ENCODE results near the gene LGR6. TPM values are rescaled to one million over a fixed set of nuclear protein-coding genes. Genes with fewer than 3 reads are reported as not detected.

Gene LGR6
- total RNA-seq, 1 experiment from 2014 or later: 0.08 TPM

- peaks cover 25% of the 10 kb centered on the region for H3K27me3 ChIP-seq (ENCODE audit: control insufficient read depth, insufficient read depth, low read length)
- no peak overlapping the region for H3K27ac ChIP-seq (ENCODE audit: low read length)
- no peak for ATAC-seq
- BruUV-seq (replicated peaks): no TSS peak
- H3K36me3 ChIP-seq (ENCODE audit: control insufficient read depth, insufficient read depth, low read length): no peaks in the 10 kb centered on the region
- CTCF ChIA-PET: no interaction called here
- TF ChIP-seq POLR2AphosphoS5 (IDR thresholded peaks at IDR 0.05; ENCODE audit: low read depth, low read length) (no peak), CTCF (IDR thresholded peaks at IDR 0.05) (no peak), REST (IDR thresholded peaks at IDR 0.05; ENCODE audit: insufficient read depth in 1 of 2, low read depth in 2 of 2, low read length in 1 of 2) (no peak), SIN3A (IDR thresholded peaks at IDR 0.05; ENCODE audit: borderline replicate concordance, insufficient read depth, low read depth, low read length) (no peak), TCF7L2 (IDR thresholded peaks at IDR 0.05; ENCODE audit: low read depth, low read length) (no peak)
- H3K4me1 ChIP-seq (ENCODE audit: control insufficient read depth, insufficient read depth, low read length): peaks cover 3% of the 10 kb centered on the region; the same call in 1 of the 2 replicates
- DNase-seq (ENCODE audit: low read depth, low spot score): no peak
- in situ Hi-C loops (cut with HindIII; ENCODE audit: low pct_unique_long_range_greater_than_20kb, low sequenced_read_pairs): no loop called here
- H3K4me3 ChIP-seq (ENCODE audit: low read depth in 2 of 2, low read length in 2 of 2): no peak overlapping the region
- intact Hi-C loops (cut with micrococcal nuclease; ENCODE audit: unreplicated experiment): no loop called here
- no peaks in the 10 kb centered on the region for H3K9me3 ChIP-seq (ENCODE audit: control insufficient read depth, insufficient read depth, low read depth, low read length)
- POLR2A ChIA-PET: no interaction called here
These were observed 74.4 kb downstream of the LGR6 start for GRCh38 chr1:202268032-202268431.

- ATAC-seq (no peak), DNase-seq (ENCODE audit: low read depth, low spot score) (no peak)
- BruUV-seq (replicated peaks): no TSS peak
- H3K27ac ChIP-seq (ENCODE audit: low read length): no peak overlapping the region
- ChIA-PET POLR2A (no interaction called here), CTCF (no interaction called here)
- in situ Hi-C loops (cut with HindIII; ENCODE audit: low pct_unique_long_range_greater_than_20kb, low sequenced_read_pairs) (no loop called here), intact Hi-C loops (cut with micrococcal nuclease; ENCODE audit: unreplicated experiment) (no loop called here)
- H3K27me3 ChIP-seq (ENCODE audit: control insufficient read depth, insufficient read depth, low read length): peaks cover 21% of the 10 kb centered on the region
- peaks cover 3% of the 10 kb centered on the region; the same call in 1 of the 2 replicates for H3K4me1 ChIP-seq (ENCODE audit: control insufficient read depth, insufficient read depth, low read length)
- H3K36me3 ChIP-seq (ENCODE audit: control insufficient read depth, insufficient read depth, low read length): no peaks in the 10 kb centered on the region
- TF ChIP-seq SIN3A (IDR thresholded peaks at IDR 0.05; ENCODE audit: borderline replicate concordance, insufficient read depth, low read depth, low read length) (no peak), POLR2AphosphoS5 (IDR thresholded peaks at IDR 0.05; ENCODE audit: low read depth, low read length) (no peak), TCF7L2 (IDR thresholded peaks at IDR 0.05; ENCODE audit: low read depth, low read length) (no peak), CTCF (IDR thresholded peaks at IDR 0.05) (no peak), REST (IDR thresholded peaks at IDR 0.05; ENCODE audit: insufficient read depth in 1 of 2, low read depth in 2 of 2, low read length in 1 of 2) (no peak)
- H3K9me3 ChIP-seq (ENCODE audit: control insufficient read depth, insufficient read depth, low read depth, low read length): no peaks in the 10 kb centered on the region
- no peak overlapping the region for H3K4me3 ChIP-seq (ENCODE audit: low read depth in 2 of 2, low read length in 2 of 2)
These were observed 75.2 kb downstream of the LGR6 start for GRCh38 chr1:202268817-202269216.

Measured in Panc1 (cell line).